Activated CD4-positive, alpha-beta memory T cell treated with anti-CD3 and anti-CD28 coated beads, Interleukin-2, amount 10 ng/mL, durations not matched to agents 7 days and 5 days (primary cell): Measurements from ENCODE around the gene SULT1C4. TPM values are rescaled to one million over a fixed set of nuclear protein-coding genes. Genes with fewer than 3 reads are reported as not detected.

ENCODE experiments used
- CTCF ChIA-PET: fragments of 350-600 bp; sonication (Branson Sonifier 250); formaldehyde crosslinking; loops from one replicate; lab custom pipeline; 2021; ENCODE audit warnings: antibody characterized with exemption, inconsistent platforms; lab: Charles Lee
- POLR2A ChIA-PET: fragments of 350-600 bp; sonication (Branson Sonifier 250); formaldehyde crosslinking; loops from one replicate; lab custom pipeline; 2021; ENCODE audit warnings: antibody characterized with exemption; lab: Charles Lee
- DNase-seq: peaks from one replicate; pipeline ENCODE4 v3.0.0-alpha.2; 2020
- H3K27ac Mint-ChIP-seq: one replicate; pipeline ENCODE4 v1.8.0; 2021; ENCODE audit warnings: mild to moderate bottlenecking, mixed read lengths
- H3K27me3 Mint-ChIP-seq: one replicate; pipeline ENCODE4 v1.8.0; 2021; ENCODE audit warnings: mixed read lengths
- H3K36me3 Mint-ChIP-seq: one replicate; pipeline ENCODE4 v1.8.0; 2021; ENCODE audit warnings: low read depth, mixed read lengths
- H3K4me1 Mint-ChIP-seq: one replicate; pipeline ENCODE4 v1.8.0; 2021; ENCODE audit warnings: mixed read lengths
- H3K4me3 Mint-ChIP-seq: one replicate; pipeline ENCODE4 v1.8.0; 2021; ENCODE audit warnings: mild to moderate bottlenecking, mixed read lengths
- H3K9me3 Mint-ChIP-seq: one replicate; pipeline ENCODE4 v1.8.0; 2021; ENCODE audit warnings: mixed read lengths
- total RNA-seq, 2 experiments: library from RNA; stranded (reverse); gene quantifications; one replicate each; pipeline ENCODE4 v1.2.3, GENCODE V29; 2021

Gene SULT1C4
- total RNA-seq, 2 experiments from 2014 or later = not detected

DNA sequence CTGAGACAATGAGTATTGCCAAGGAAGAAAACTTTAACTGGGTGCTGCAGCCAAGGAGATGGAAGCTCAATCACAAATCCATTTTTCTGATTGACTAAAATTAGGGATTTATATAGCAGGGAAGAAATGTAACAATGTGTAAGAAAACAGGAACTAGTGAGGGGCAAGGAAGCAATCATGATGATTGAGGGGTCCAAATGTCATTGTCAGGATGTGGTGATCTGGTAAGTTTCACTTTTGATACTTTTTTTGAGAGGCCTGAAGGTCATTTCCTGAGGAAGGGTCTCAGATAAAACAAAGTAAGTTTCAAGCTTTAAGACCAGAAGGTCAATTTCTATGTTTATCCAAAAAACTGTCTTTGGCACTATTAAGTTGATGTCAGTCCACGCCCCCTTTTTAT, 59.2 kb downstream of the SULT1C4 start:
- H3K27me3 Mint-ChIP-seq = peaks cover 10% of the 10 kb centered on the region
- DNase-seq = no peak
- H3K36me3 Mint-ChIP-seq = no peaks in the 10 kb centered on the region
- no peak overlapping the region for H3K4me3 Mint-ChIP-seq
- no peaks in the 10 kb centered on the region for H3K4me1 Mint-ChIP-seq
- POLR2A ChIA-PET = no interaction called here
- no peaks in the 10 kb centered on the region for H3K9me3 Mint-ChIP-seq
- H3K27ac Mint-ChIP-seq = no peak overlapping the region
- CTCF ChIA-PET = no interaction called here

Other genes starting within 250 kb of the SULT1C4 start
- gene SULT1C3, start 138.0 kb upstream of the SULT1C4 start, total RNA-seq = not detected
- gene SULT1C2, start 89.1 kb upstream of the SULT1C4 start, total RNA-seq = not detected
- gene GCC2, start 71.3 kb downstream of the SULT1C4 start, total RNA-seq = 10 to 100 TPM; 60.2 to 62.8 TPM
- 100 to 1,000 TPM; 129 to 136 TPM for gene LIMS1, start 156.5 kb downstream of the SULT1C4 start, total RNA-seq